Medulla oblongata (tissue), 1 donor: ENCODE data around the gene SLC22A5.
"Not testable (repeated sequence)": the region's sequence is repeated elsewhere in the genome, so short reads cannot be mapped to it uniquely, and the experiment has no call there.

ENCODE experiments used
- DNase-seq: peaks from one replicate; pipeline ENCODE4 v3.0.0-alpha.2; 2015; ENCODE audit errors: extremely low spot score

Gene SLC22A5

GRCh38 chr5:132411304-132412013 lies 41.9 kb downstream of the SLC22A5 start:
- DNase-seq, result no peak

GRCh38 chr5:132413567-132413966 lies 44.1 kb downstream of the SLC22A5 start:
- DNase-seq, result no peak

GRCh38 chr5:132414634-132415378 lies 45.3 kb downstream of the SLC22A5 start:
- no peak for DNase-seq

- DNase-seq, result not testable (repeated sequence)
These were observed 46.0 kb downstream of the SLC22A5 start for GRCh38 chr5:132415516-132415915.

- no peak for DNase-seq
These were observed 46.9 kb downstream of the SLC22A5 start for GRCh38 chr5:132416306-132417009.

- DNase-seq, result peak; percentile 80
These were observed 47.5 kb downstream of the SLC22A5 start for GRCh38 chr5:132417010-132417439.

- DNase-seq, result no peak
These were observed 48.0 kb downstream of the SLC22A5 start for GRCh38 chr5:132417461-132417860.

- no peak for DNase-seq
These were observed 48.5 kb downstream of the SLC22A5 start for GRCh38 chr5:132417889-132418485.

- no peak for DNase-seq
These were observed 49.4 kb downstream of the SLC22A5 start for GRCh38 chr5:132418881-132419280.

GRCh38 chr5:132419502-132420468 lies 50.3 kb downstream of the SLC22A5 start:
- peak; percentile 86 for DNase-seq

- DNase-seq, result no peak
These were observed 51.3 kb downstream of the SLC22A5 start for GRCh38 chr5:132420706-132421272.

GRCh38 chr5:132421462-132421861 lies 52.0 kb downstream of the SLC22A5 start:
- no peak for DNase-seq

GRCh38 chr5:132422720-132423437 lies 53.4 kb downstream of the SLC22A5 start:
- DNase-seq, result no peak

- no peak for DNase-seq
These were observed 54.0 kb downstream of the SLC22A5 start for GRCh38 chr5:132423438-132423898.

GRCh38 chr5:132424167-132424880 lies 54.8 kb downstream of the SLC22A5 start:
- DNase-seq, result no peak

GRCh38 chr5:132425009-132425937 lies 55.8 kb downstream of the SLC22A5 start:
- DNase-seq, result no peak

- DNase-seq, result no peak
These were observed 56.5 kb downstream of the SLC22A5 start for GRCh38 chr5:132425975-132426524.
